ENCODE measurements around the gene ALOX15B.

ALOX15B gene

GRCh38 chr17:7997186-7997585, 41.7 kb upstream of the ALOX15B start:
- no peaks in the 10 kb centered on the region for H3K9me3 ChIP-seq (ENCODE audit: insufficient read depth, low read depth, low read length)
- H3K27me3 ChIP-seq (ENCODE audit: insufficient read depth, low read length, poor library complexity, severe bottlenecking) = no peaks in the 10 kb centered on the region
- no peaks in the 10 kb centered on the region for H3K79me2 ChIP-seq (ENCODE audit: insufficient read depth, low read length)
- H3K36me3 ChIP-seq (ENCODE audit: insufficient read depth, low read length) = no peaks in the 10 kb centered on the region
- TF ChIP-seq CTCF (conservative IDR thresholded peaks at IDR 0.05; ENCODE audit: low read length) = peak; percentile 84
- TF ChIP-seq EZH2phosphoT487 (IDR thresholded peaks at IDR 0.05; ENCODE audit: borderline replicate concordance) = no peak
- H3K4me3 ChIP-seq (ENCODE audit: low read length, poor library complexity, severe bottlenecking) = no peak overlapping the region
- H4K20me1 ChIP-seq (ENCODE audit: insufficient read depth, low read length, poor library complexity, severe bottlenecking) = no peaks in the 10 kb centered on the region
- H3K9me2 ChIP-seq (replicated peaks; ENCODE audit: low read depth, low read length) = no peaks in the 10 kb centered on the region
- H2AFZ ChIP-seq (ENCODE audit: low read length) = peak overlapping the region; percentile 21
- no peaks in the 10 kb centered on the region for H3F3A ChIP-seq (ENCODE audit: low read depth)
- H3K4me2 ChIP-seq (ENCODE audit: low read depth, low read length, poor library complexity, severe bottlenecking) = peak overlapping the region; percentile 16
- H3K9ac ChIP-seq (ENCODE audit: low read depth, low read length, poor library complexity, severe bottlenecking) = no peak overlapping the region
- H3K4me1 ChIP-seq (ENCODE audit: insufficient read depth, low read length, poor library complexity, severe bottlenecking) = peaks cover 3% of the 10 kb centered on the region

- no peaks in the 10 kb centered on the region for H3K36me3 ChIP-seq (ENCODE audit: insufficient read depth, low read length)
- no peak within 1 kb of the TSS for H3K4me2 ChIP-seq (ENCODE audit: low read depth, low read length, poor library complexity, severe bottlenecking)
- H3K9me2 ChIP-seq (replicated peaks; ENCODE audit: low read depth, low read length) = no peaks in the 10 kb centered on the region
- H3K27me3 ChIP-seq (ENCODE audit: insufficient read depth, low read length, poor library complexity, severe bottlenecking) = no peaks in the 10 kb centered on the region
- no peak within 1 kb of the TSS; the same call in 1 of the 2 replicates for H2AFZ ChIP-seq (ENCODE audit: low read length)
- H3K4me3 ChIP-seq (ENCODE audit: low read length, poor library complexity, severe bottlenecking) = no peak within 1 kb of the TSS
- H3K79me2 ChIP-seq (ENCODE audit: insufficient read depth, low read length) = no peaks in the 10 kb centered on the region
- peaks cover 2% of the 10 kb centered on the region for H3K4me1 ChIP-seq (ENCODE audit: insufficient read depth, low read length, poor library complexity, severe bottlenecking)
- H3F3A ChIP-seq (ENCODE audit: low read depth) = no peaks in the 10 kb centered on the region
- no peak within 1 kb of the TSS for H3K9ac ChIP-seq (ENCODE audit: low read depth, low read length, poor library complexity, severe bottlenecking)
- no peaks in the 10 kb centered on the region for H3K9me3 ChIP-seq (ENCODE audit: insufficient read depth, low read depth, low read length)
- no peak for TF ChIP-seq EZH2phosphoT487 (IDR thresholded peaks at IDR 0.05; ENCODE audit: borderline replicate concordance)
- no peak for TF ChIP-seq CTCF (conservative IDR thresholded peaks at IDR 0.05; ENCODE audit: low read length)
- H4K20me1 ChIP-seq (ENCODE audit: insufficient read depth, low read length, poor library complexity, severe bottlenecking) = no peaks in the 10 kb centered on the region
Observed at GRCh38 chr17:8001976-8002720, 36.7 kb upstream of the ALOX15B start, which contains the start of gene GUCY2D. GUCY2D (plus strand) TSS chr17:8002615; CDS start chr17:8003048, 433 bp downstream.

GRCh38 chr17:8002721-8003593, 35.9 kb upstream of the ALOX15B start:
- no peaks in the 10 kb centered on the region for H3K9me3 ChIP-seq (ENCODE audit: insufficient read depth, low read depth, low read length)

More at GRCh38 chr17:8002721-8003593, 35.9 kb upstream of the ALOX15B start:
- TF ChIP-seq CTCF (conservative IDR thresholded peaks at IDR 0.05; ENCODE audit: low read length) = no peak
- no peak for TF ChIP-seq EZH2phosphoT487 (IDR thresholded peaks at IDR 0.05; ENCODE audit: borderline replicate concordance)
- Histone ChIP-seq H3K27me3 (ENCODE audit: insufficient read depth, low read length, poor library complexity, severe bottlenecking) (no peaks in the 10 kb centered on the region), H4K20me1 (ENCODE audit: insufficient read depth, low read length, poor library complexity, severe bottlenecking) (no peaks in the 10 kb centered on the region), H3K4me2 (ENCODE audit: low read depth, low read length, poor library complexity, severe bottlenecking) (no peak overlapping the region), H3K9ac (ENCODE audit: low read depth, low read length, poor library complexity, severe bottlenecking) (no peak overlapping the region), H3K4me3 (ENCODE audit: low read length, poor library complexity, severe bottlenecking) (no peak overlapping the region), H2AFZ (ENCODE audit: low read length) (no peak overlapping the region), H3K4me1 (ENCODE audit: insufficient read depth, low read length, poor library complexity, severe bottlenecking) (no peaks in the 10 kb centered on the region), H3K9me2 (replicated peaks; ENCODE audit: low read depth, low read length) (no peaks in the 10 kb centered on the region), H3F3A (ENCODE audit: low read depth) (no peaks in the 10 kb centered on the region), H3K36me3 (ENCODE audit: insufficient read depth, low read length) (no peaks in the 10 kb centered on the region), H3K79me2 (ENCODE audit: insufficient read depth, low read length) (no peaks in the 10 kb centered on the region)

All from Loucy (cell line).